HepG2 (cell line): ENCODE results near the gene FOSB. TPM values are rescaled to one million over a fixed set of nuclear protein-coding genes. Genes with fewer than 3 reads are reported as not detected.

Experiments used
- AKAP8 ChIP-seq: sonication (generic); formaldehyde crosslinking; IDR thresholded peaks from 2 replicates; pipeline ENCODE4 v1.5.1; 2020; ENCODE audit warnings: mild to moderate bottlenecking, missing genetic modification reagents
- ARID4A ChIP-seq: sonication (generic); formaldehyde crosslinking; IDR thresholded peaks from 2 replicates; pipeline ENCODE4 v1.5.0; 2020; ENCODE audit warnings: mild to moderate bottlenecking, missing genetic modification reagents, borderline replicate concordance
- ARID5B ChIP-seq: IDR thresholded peaks from 2 replicates; pipeline ENCODE4 v1.4.0; 2020; ENCODE audit warnings: mild to moderate bottlenecking, missing genetic modification reagents
- BRCA1 ChIP-seq: sonication (generic); formaldehyde crosslinking; IDR thresholded peaks from 2 replicates; pipeline ENCODE4 v1.4.0; 2020; ENCODE audit warnings: missing genetic modification reagents
- ETV5 ChIP-seq: IDR thresholded peaks from 2 replicates; pipeline ENCODE4 v1.6.1; 2018; ENCODE audit warnings: missing biosample characterization, missing genetic modification reagents, inconsistent platforms, borderline replicate concordance
- GPBP1L1 ChIP-seq: sonication (generic); formaldehyde crosslinking; IDR thresholded peaks from 2 replicates; pipeline ENCODE4 v1.5.0; 2020; ENCODE audit warnings: mild to moderate bottlenecking, missing genetic modification reagents
- ZBTB7B ChIP-seq: sonication (generic); formaldehyde crosslinking; IDR thresholded peaks from 2 replicates; pipeline ENCODE4 v1.4.0; 2020; ENCODE audit warnings: missing genetic modification reagents
- ZNF20 ChIP-seq: sonication (generic); formaldehyde crosslinking; IDR thresholded peaks from 2 replicates; pipeline ENCODE4 v1.4.0; 2020; ENCODE audit warnings: mild to moderate bottlenecking, moderate library complexity, missing genetic modification reagents
- ZNF264 ChIP-seq: sonication (generic); formaldehyde crosslinking; IDR thresholded peaks from 2 replicates; pipeline ENCODE4 v1.4.0; 2020; ENCODE audit warnings: missing genetic modification reagents
- ZNF878 ChIP-seq: sonication (generic); formaldehyde crosslinking; IDR thresholded peaks from 2 replicates; pipeline ENCODE4 v1.8.1; 2023; ENCODE audit warnings: mild to moderate bottlenecking, missing genetic modification reagents, moderate library complexity
- polyA plus RNA-seq, 8 experiments: library from polyadenylated mRNA; depleted of rRNA in 3 of 8; stranded (reverse) in 7 of 8; unstranded in 1 of 8; fragments of >200 nt; fragmentation: Illumina TruSeq in 4 of 8; extraction: Trizol in 4 of 8; gene quantifications; 2 replicates each; pipeline versions ENCODE4 v1.2.1 to v1.2.3, GENCODE V29; 2011 to 2016; ENCODE audit warnings: low read depth in 4 of 8, missing spikeins in 1 of 8, mixed read lengths in 1 of 8; ENCODE audit not compliant: insufficient read depth in 1 of 8
- total RNA-seq, 5 experiments: library from RNA; depleted of rRNA; stranded (reverse); fragments of >200 nt; fragmentation: Illumina TruSeq; extraction: Trizol; gene quantifications; 2 replicates each; pipeline ENCODE4 v1.2.3, GENCODE V29; 2016; ENCODE audit warnings: low read depth in 1 of 5
- TF ChIP-seq, protein P1 (sequence below): sonication (generic); formaldehyde crosslinking; IDR thresholded peaks from 2 replicates; pipeline ENCODE4 v1.5.0; 2020; ENCODE audit warnings: mild to moderate bottlenecking, missing genetic modification reagents, borderline replicate concordance

Gene FOSB
- total and polyA plus RNA-seq, 2 of the 13 experiments (the other 11 are each of a cell fraction or from before 2014, with no cell fraction given), result 2.8 to 6.0 TPM

DNA sequence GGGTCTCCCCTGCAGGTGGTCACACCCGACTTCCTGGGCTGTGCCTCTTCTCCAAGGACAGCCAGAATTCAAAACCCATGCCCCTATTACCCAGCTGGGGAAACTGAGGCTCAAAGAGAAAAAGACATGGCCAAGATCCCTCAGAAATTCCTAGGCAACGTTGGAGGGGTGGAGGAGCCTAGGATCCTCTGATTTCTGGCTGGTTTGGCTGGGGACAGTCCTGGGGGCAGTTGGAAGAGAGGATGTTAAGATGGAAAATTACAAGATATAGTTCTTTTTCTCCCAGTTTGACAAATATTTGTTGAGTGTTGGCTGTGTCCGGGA is 41.9 kb downstream of the FOSB start (continued):
- TF ChIP-seq BRCA1 (CRISPR knock-in tag) (no peak), ZNF264 (CRISPR knock-in tag) (no peak), ARID5B (CRISPR knock-in tag) (0 out of 2 replicates have a peak, but pooled peaks have one; percentile 2), ZNF20 (CRISPR knock-in tag) (no peak), AKAP8 (CRISPR knock-in tag) (0 out of 2 replicates have a peak, but pooled peaks have one; percentile 3), GPBP1L1 (CRISPR knock-in tag) (no peak), ARID4A (CRISPR knock-in tag) (no peak), ETV5 (CRISPR knock-in tag) (0 out of 2 replicates have a peak, but pooled peaks have one; percentile 2), ZNF878 (CRISPR knock-in tag) (no peak), ZBTB7B (CRISPR knock-in tag) (peak; percentile 51; the same call in 1 of the 2 replicates)
- TF ChIP-seq, protein P1, sequence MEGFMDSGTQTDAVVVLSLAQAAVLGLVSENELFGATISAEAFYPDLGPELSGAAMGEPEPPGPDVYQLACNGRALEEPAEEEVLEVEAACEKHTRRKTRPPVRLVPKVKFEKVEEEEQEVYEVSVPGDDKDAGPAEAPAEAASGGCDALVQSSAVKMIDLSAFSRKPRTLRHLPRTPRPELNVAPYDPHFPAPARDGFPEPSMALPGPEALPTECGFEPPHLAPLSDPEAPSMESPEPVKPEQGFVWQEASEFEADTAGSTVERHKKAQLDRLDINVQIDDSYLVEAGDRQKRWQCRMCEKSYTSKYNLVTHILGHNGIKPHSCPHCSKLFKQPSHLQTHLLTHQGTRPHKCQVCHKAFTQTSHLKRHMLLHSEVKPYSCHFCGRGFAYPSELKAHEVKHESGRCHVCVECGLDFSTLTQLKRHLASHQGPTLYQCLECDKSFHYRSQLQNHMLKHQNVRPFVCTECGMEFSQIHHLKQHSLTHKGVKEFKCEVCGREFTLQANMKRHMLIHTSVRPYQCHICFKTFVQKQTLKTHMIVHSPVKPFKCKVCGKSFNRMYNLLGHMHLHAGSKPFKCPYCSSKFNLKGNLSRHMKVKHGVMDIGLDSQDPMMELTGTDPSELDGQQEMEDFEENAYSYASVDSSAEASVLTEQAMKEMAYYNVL (CRISPR knock-in tag), result 0 out of 2 replicates have a peak, but pooled peaks have one; percentile 43
- TF ChIP-seq, all 625 proteins: peak for 22
